ENCODE data around the gene EDN2. TPM values are rescaled to one million over a fixed set of nuclear protein-coding genes. Genes with fewer than 3 reads are reported as not detected.

The EDN2 gene
- total RNA-seq, 1 donor from 2014 or later: not detected

- ATAC-seq: no peak
- DNase-seq (ENCODE audit: low spot score): no peak
Measured at GRCh38 chr1:41444246-41444645, 40.2 kb downstream of the EDN2 start.

- ATAC-seq (no peak), DNase-seq (ENCODE audit: low spot score) (no peak)
Measured at GRCh38 chr1:41442697-41443251, 41.7 kb downstream of the EDN2 start.

- ATAC-seq: no peak
- no peak for DNase-seq (ENCODE audit: low spot score)
Measured at GRCh38 chr1:41440321-41441085, 44.0 kb downstream of the EDN2 start.

- no peak for DNase-seq (ENCODE audit: low spot score)
Measured at GRCh38 chr1:41439234-41439633, 45.2 kb downstream of the EDN2 start.

GRCh38 chr1:41438711-41439110 is 45.8 kb downstream of the EDN2 start:
- DNase-seq (ENCODE audit: low spot score) (no peak), ATAC-seq (no peak)

More at GRCh38 chr1:41439234-41439633, 45.2 kb downstream of the EDN2 start:
- no peak for ATAC-seq

GRCh38 chr1:41437011-41437355 is 47.5 kb downstream of the EDN2 start:
- no peak for DNase-seq (ENCODE audit: low spot score)
- no peak for ATAC-seq

- DNase-seq (ENCODE audit: low spot score): no peak
- no peak for ATAC-seq
Measured at GRCh38 chr1:41436281-41437010, 48.0 kb downstream of the EDN2 start.

GRCh38 chr1:41435570-41436178 is 48.8 kb downstream of the EDN2 start:
- no peak for DNase-seq (ENCODE audit: low spot score)
- no peak for ATAC-seq

- ATAC-seq: no peak
- no peak for DNase-seq (ENCODE audit: low spot score)
Measured at GRCh38 chr1:41434748-41435449, 49.6 kb downstream of the EDN2 start.

GRCh38 chr1:41434306-41434705 is 50.2 kb downstream of the EDN2 start:
- ATAC-seq (no peak), DNase-seq (ENCODE audit: low spot score) (no peak)

GRCh38 chr1:41433501-41433900 is 51.0 kb downstream of the EDN2 start:
- no peak for DNase-seq (ENCODE audit: low spot score)
- ATAC-seq: no peak

GRCh38 chr1:41432481-41433280 is 51.8 kb downstream of the EDN2 start:
- ATAC-seq (peak; percentile 97), DNase-seq (ENCODE audit: low spot score) (peak; percentile 93)

GRCh38 chr1:41431490-41432350 is 52.8 kb downstream of the EDN2 start:
- ATAC-seq (peak; percentile 6), DNase-seq (ENCODE audit: low spot score) (peak; percentile 59)

GRCh38 chr1:41430582-41430981 is 53.9 kb downstream of the EDN2 start:
- DNase-seq (ENCODE audit: low spot score): no peak
- ATAC-seq: no peak

- ATAC-seq: no peak
- DNase-seq (ENCODE audit: low spot score): no peak
Measured at GRCh38 chr1:41430069-41430468, 54.4 kb downstream of the EDN2 start.

- DNase-seq (ENCODE audit: low spot score) (no peak), ATAC-seq (no peak)
Measured at GRCh38 chr1:41429641-41430035, 54.8 kb downstream of the EDN2 start.
